K562 (cell line): ENCODE data around the gene SLC25A11. TPM values are rescaled to one million over a fixed set of nuclear protein-coding genes. Genes with fewer than 3 reads are reported as not detected.

Experiments
- ATAC-seq: fragments of 200-7000 bp; cut with Tn5 transposase; 3 replicates; pipeline ENCODE4 v1.9.1; 2020; ENCODE audit warnings: moderate library complexity
- BruUV-seq: library from RNA; stranded (reverse); fragments of 400-500 nt; replicated peaks from 2 replicates; lab custom pipeline; 2021; lab: Mats Ljungman, UMichigan
- CTCF ChIA-PET: fragments of 300-600 bp; formaldehyde crosslinking; extraction: SDS; loops from one replicate; lab custom pipeline; 2021; ENCODE audit warnings: low intra/inter-chr PET ratio; lab: Yijun Ruan, JAX
- POLR2A ChIA-PET: fragments of 300-600, 350-650 bp; sonication (Branson Sonifier 250); formaldehyde crosslinking; extraction: SDS; loops from one replicate; lab custom pipeline; 2021; ENCODE audit warnings: antibody characterized with exemption, inconsistent platforms; lab: Yijun Ruan, JAX
- DNase-seq, 4 experiments: peaks; one replicate each; pipeline versions ENCODE4 v3.0.0 to v3.0.0-alpha.2; 2011 to 2018; ENCODE audit warnings: low spot score in 3 of 4, mixed read lengths in 3 of 4; ENCODE audit errors: extremely low read depth in 1 of 4
- FAIRE-seq: peaks from 2 replicates; lab custom pipeline; 2011; peaks lifted over from hg19 to GRCh38; lab: Jason Lieb, UNC
- H2AFZ ChIP-seq: 2 replicates; pipeline ENCODE4 v1.6.0; 2011; ENCODE audit warnings: low read depth, low read length, control low read depth, inconsistent platforms
- H3K27ac ChIP-seq: fragments of 200-600 bp; 3 replicates; pipeline ENCODE4 v1.8.0; 2011; ENCODE audit warnings: low read depth, mild to moderate bottlenecking, control low read depth, inconsistent platforms, low read length, moderate library complexity, mixed read lengths; ENCODE audit errors: extremely low read depth
- H3K27me3 ChIP-seq, 2 experiments: fragments of 300-600 bp in 1 of 2; 2 replicates in 1 of 2; 3 replicates in 1 of 2; pipeline versions ENCODE4 v1.6.0 to v1.8.0; 2011; ENCODE audit warnings: inconsistent platforms in 2 of 2, low read length in 2 of 2, mild to moderate bottlenecking in 1 of 2, mixed read lengths in 1 of 2, moderate library complexity in 1 of 2; ENCODE audit not compliant: control insufficient read depth in 2 of 2, insufficient read depth in 2 of 2
- H3K36me3 ChIP-seq: fragments of 300-600 bp; 3 replicates; pipeline ENCODE4 v1.8.0; 2011; ENCODE audit warnings: mild to moderate bottlenecking, low read length, inconsistent platforms; ENCODE audit not compliant: control insufficient read depth, insufficient read depth
- H3K4me1 ChIP-seq, 2 experiments: fragments of 200-600 bp in 1 of 2; replicated peaks in 1 of 2; 2 replicates in 1 of 2; 3 replicates in 1 of 2; pipeline versions ENCODE4 v1.5.1 to v1.8.0; 2011; ENCODE audit warnings: inconsistent platforms in 2 of 2, low read length in 2 of 2, mild to moderate bottlenecking in 1 of 2, mixed read lengths in 1 of 2, moderate library complexity in 1 of 2; ENCODE audit not compliant: control insufficient read depth in 2 of 2, insufficient read depth in 2 of 2
- H3K4me2 ChIP-seq: 2 replicates; pipeline ENCODE4 v1.6.1; 2011; ENCODE audit warnings: low read length, control low read depth, inconsistent platforms, mixed read lengths; ENCODE audit not compliant: insufficient read depth
- H3K4me3 ChIP-seq: fragments of 200-600 bp; sonication (generic), shearing (Covaris generic); 2 replicates; pipeline ENCODE4 v1.5.1; 2016; ENCODE audit warnings: control low read depth, inconsistent platforms
- H3K79me2 ChIP-seq: fragments of 200-600 bp; 3 replicates; pipeline ENCODE4 v1.8.0; 2011; ENCODE audit warnings: low read length, inconsistent platforms; ENCODE audit not compliant: control insufficient read depth, insufficient read depth
- H3K9ac ChIP-seq, 2 experiments: 2 replicates each; pipeline versions ENCODE4 v1.6.0 to v1.6.1; 2011; ENCODE audit warnings: low read depth in 2 of 2, low read length in 2 of 2, control low read depth in 1 of 2, inconsistent platforms in 1 of 2, mild to moderate bottlenecking in 1 of 2, mixed read lengths in 1 of 2; ENCODE audit not compliant: insufficient read depth in 1 of 2
- H3K9me1 ChIP-seq: one replicate; pipeline ENCODE4 v1.6.0; 2011; ENCODE audit warnings: inconsistent platforms, mild to moderate bottlenecking, low read length, moderate library complexity; ENCODE audit not compliant: control insufficient read depth, insufficient read depth
- H3K9me3 ChIP-seq: replicated peaks from 2 replicates; pipeline ENCODE4 v1.5.1; 2011; ENCODE audit warnings: low read depth, low read length, inconsistent platforms; ENCODE audit not compliant: control insufficient read depth, insufficient read depth
- H4K20me1 ChIP-seq: replicated peaks from 2 replicates; pipeline ENCODE4 v1.6.1; 2011; ENCODE audit warnings: low read length, inconsistent platforms, mixed read lengths; ENCODE audit not compliant: control insufficient read depth, insufficient read depth
- NFE2L1 ChIP-seq: fragments of 450-650 bp; IDR thresholded peaks from 2 replicates; pipeline ENCODE4 v1.6.1; 2016; ENCODE audit warnings: missing genetic modification characterization, low read depth, mild to moderate bottlenecking, missing compliant biosample characterization, moderate library complexity, borderline replicate concordance
- NR2C2 ChIP-seq, 2 experiments: fragments of 200-800 bp in 1 of 2; sonication (Bioruptor generic) in 1 of 2; sonication (generic) in 1 of 2; formaldehyde crosslinking in 1 of 2; IDR thresholded peaks; 2 replicates each; pipeline versions ENCODE4 v1.6.1 to v1.8.0; 2016 to 2022; ENCODE audit warnings: mild to moderate bottlenecking in 1 of 2, missing compliant biosample characterization in 1 of 2, missing genetic modification characterization in 1 of 2, missing genetic modification reagents in 1 of 2
- WGBS: fragments of 100-300 bp; shearing (Covaris generic); methylation state at CpG from one replicate; pipeline ENCODE4 v1.1.6; 2016; ENCODE audit warnings: low coverage, mixed read lengths; ENCODE audit not compliant: insufficient coverage; ENCODE audit errors: missing lambda C conversion rate; 5-methylcytosine and 5-hydroxymethylcytosine counted together
- in situ Hi-C: fragments of 300-500 bp; cut with MboI; formaldehyde crosslinking; loops from 4 replicates; pipeline ENCODE4 v1.15.0; 2018; ENCODE audit warnings: inconsistent platforms, mixed read lengths
- intact Hi-C: fragments of 100-400 bp; cut with micrococcal nuclease; formaldehyde crosslinking; loops from 2 replicates; pipeline ENCODE4 v1.14.2; 2022
- polyA plus RNA-seq, 8 experiments: library from polyadenylated mRNA; depleted of rRNA in 4 of 8; stranded (reverse) in 5 of 8; unstranded in 3 of 8; fragments of >200 nt; fragmentation: Nextera tagmentation in 2 of 8; fragmentation: Illumina TruSeq in 1 of 8; extraction: Ambion mirVana in 2 of 8; extraction: Trizol in 1 of 8; gene quantifications; 2 replicates each; pipeline versions ENCODE4 v1.2.1 to v1.2.3, GENCODE V29; 2011 to 2014; ENCODE audit warnings: inconsistent platforms in 1 of 8, missing spikeins in 1 of 8
- total RNA-seq, 7 experiments: library from RNA; depleted of rRNA in 6 of 7; stranded (reverse); fragments of >200 nt in 6 of 7; fragmentation: Illumina TruSeq in 2 of 7; extraction: Trizol in 2 of 7; gene quantifications; 2 replicates each; pipeline versions ENCODE4 v1.2.1 to v1.2.3, GENCODE V29; 2011 to 2021; ENCODE audit warnings: low replicate concordance in 1 of 7
- TF ChIP-seq, protein P1 (sequence below), 3 experiments: IDR thresholded peaks in 2 of 3; conservative IDR thresholded peaks in 1 of 3; 2 replicates each; pipeline ENCODE4 v1.5.1; 2011 to 2012; ENCODE audit warnings: low read length in 3 of 3, mild to moderate bottlenecking in 3 of 3, control low read depth in 2 of 3, improper control_type of control experiment in 1 of 3, inconsistent platforms in 1 of 3, low read depth in 1 of 3, mixed read lengths in 1 of 3, moderate library complexity in 1 of 3; ENCODE audit not compliant: insufficient read depth in 2 of 3

SLC25A11 gene
- total and polyA plus RNA-seq, 9 of the 15 experiments (the other 6 are each of a cell fraction or from before 2014, with no cell fraction given) = 3.1 to 56.7 (median 32.9) TPM

DNA sequence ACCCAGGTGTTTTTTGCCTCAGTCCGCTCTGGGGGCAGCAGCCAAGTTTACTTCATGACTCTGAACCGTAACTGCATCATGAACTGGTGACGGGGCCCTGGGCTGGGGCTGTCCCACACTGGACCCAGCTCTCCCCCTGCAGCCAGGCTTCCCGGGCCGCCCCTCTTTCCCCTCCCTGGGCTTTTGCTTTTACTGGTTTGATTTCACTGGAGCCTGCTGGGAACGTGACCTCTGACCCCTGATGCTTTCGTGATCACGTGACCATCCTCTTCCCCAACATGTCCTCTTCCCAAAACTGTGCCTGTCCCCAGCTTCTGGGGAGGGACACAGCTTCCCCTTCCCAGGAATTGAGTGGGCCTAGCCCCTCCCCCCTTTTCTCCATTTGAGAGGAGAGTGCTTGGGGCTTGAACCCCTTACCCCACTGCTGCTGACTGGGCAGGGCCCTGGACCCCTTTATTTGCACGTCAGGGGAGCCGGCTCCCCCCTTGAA lies 42.6 kb downstream of the SLC25A11 start (continued):
- TF ChIP-seq NR2C2 (CRISPR knock-in tag; IDR thresholded peaks at IDR 0.05) (peak; percentile 64; the same call in 1 of the 2 replicates), NR2C2 (tag; IDR thresholded peaks at IDR 0.05) (peak; percentile 46; the same call in 1 of the 2 replicates)

DNA sequence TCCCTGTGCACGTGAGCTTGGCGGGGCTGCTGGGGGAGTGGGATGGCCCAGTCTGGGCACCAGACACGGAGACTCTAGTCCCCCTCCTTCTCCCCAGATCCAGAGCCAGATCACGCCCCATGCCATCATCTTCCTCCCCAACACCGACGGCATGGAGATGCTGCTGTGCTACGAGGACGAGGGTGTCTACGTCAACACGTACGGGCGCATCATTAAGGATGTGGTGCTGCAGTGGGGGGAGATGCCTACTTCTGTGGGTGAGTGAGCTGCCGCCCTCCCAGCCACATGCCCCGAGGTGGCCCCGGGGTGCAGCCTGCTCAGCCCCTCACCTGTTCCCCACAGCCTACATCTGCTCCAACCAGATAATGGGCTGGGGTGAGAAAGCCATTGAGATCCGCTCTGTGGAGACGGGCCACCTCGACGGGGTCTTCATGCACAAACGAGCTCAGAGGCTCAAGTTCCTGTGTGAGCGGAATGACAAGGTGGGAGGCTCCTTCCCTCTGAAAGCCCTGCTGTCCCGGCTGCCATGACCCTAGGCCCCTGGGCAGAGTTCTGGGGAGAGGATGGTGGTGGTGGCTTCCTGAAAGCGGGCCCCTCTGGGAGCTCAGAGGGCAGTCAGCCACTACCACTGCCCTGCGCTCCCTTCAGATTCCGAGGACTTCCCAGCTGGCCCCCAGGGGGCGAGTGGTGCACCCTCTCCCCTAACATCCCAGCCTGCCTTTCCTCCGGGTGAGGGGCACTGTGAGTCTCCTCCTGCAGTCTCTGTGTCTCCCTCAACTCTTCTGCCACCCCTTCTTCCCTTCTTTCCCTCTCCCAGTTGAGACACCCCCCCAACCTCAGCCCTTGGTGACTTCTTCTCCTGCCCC lies 43.3 kb downstream of the SLC25A11 start:
- H3K9me1 ChIP-seq = no peaks in the 10 kb centered on the region
- in situ Hi-C loops = no loop called here
- FAIRE-seq = no peak

More for the DNA sequence above, 43.3 kb downstream of the SLC25A11 start:
- intact Hi-C loops = no loop called here
- Histone ChIP-seq H3K9ac (no peak overlapping the region), H3K27me3 (no peaks in the 10 kb centered on the region), H3K36me3 (peaks cover 50% of the 10 kb centered on the region; the same call in 2 of the 3 replicates), H4K20me1 (no peaks in the 10 kb centered on the region), H2AFZ (no peak overlapping the region), H3K79me2 (no peaks in the 10 kb centered on the region), H3K4me3 (no peak overlapping the region), H3K27ac (no peak overlapping the region), H3K4me2 (no peak overlapping the region), H3K9me3 (no peaks in the 10 kb centered on the region), H3K4me1 (peaks cover 0 to 18% of the 10 kb centered on the region in 2 experiments; a peak in 2 of 5 replicates)
- TF ChIP-seq, protein P1, sequence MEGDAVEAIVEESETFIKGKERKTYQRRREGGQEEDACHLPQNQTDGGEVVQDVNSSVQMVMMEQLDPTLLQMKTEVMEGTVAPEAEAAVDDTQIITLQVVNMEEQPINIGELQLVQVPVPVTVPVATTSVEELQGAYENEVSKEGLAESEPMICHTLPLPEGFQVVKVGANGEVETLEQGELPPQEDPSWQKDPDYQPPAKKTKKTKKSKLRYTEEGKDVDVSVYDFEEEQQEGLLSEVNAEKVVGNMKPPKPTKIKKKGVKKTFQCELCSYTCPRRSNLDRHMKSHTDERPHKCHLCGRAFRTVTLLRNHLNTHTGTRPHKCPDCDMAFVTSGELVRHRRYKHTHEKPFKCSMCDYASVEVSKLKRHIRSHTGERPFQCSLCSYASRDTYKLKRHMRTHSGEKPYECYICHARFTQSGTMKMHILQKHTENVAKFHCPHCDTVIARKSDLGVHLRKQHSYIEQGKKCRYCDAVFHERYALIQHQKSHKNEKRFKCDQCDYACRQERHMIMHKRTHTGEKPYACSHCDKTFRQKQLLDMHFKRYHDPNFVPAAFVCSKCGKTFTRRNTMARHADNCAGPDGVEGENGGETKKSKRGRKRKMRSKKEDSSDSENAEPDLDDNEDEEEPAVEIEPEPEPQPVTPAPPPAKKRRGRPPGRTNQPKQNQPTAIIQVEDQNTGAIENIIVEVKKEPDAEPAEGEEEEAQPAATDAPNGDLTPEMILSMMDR (IDR thresholded peaks at IDR 0.05 in 2 of 3, conservative IDR thresholded peaks at IDR 0.05 in 1 of 3; ENCODE audit: insufficient read depth in 2 of 3, low read depth in 1 of 3, low read length in 3 of 3) = 0 out of 6 replicates have a peak, but pooled peaks of 1 of the 3 experiments have one; percentile 3
- no peak for TF ChIP-seq NFE2L1 (tag)
- ATAC-seq (no peak), DNase-seq (no peak)
- no TSS peak for BruUV-seq
- POLR2A ChIA-PET = interaction anchor here (0.7 kb wide), 1 partner anchor 1255 kb away, joined by 3 read pairs; no protein-coding TSS in a partner anchor
- 85% methylated on average over 13 of the region's 27 CpGs for whole genome bisulfite sequencing
- CTCF ChIA-PET = no interaction called here
